TTC549 (cell line): ENCODE results near the gene EVL.

ENCODE experiments used
- FAIRE-seq: peaks from 2 replicates; lab custom pipeline; 2012; peaks lifted over from hg19 to GRCh38; lab: Jason Lieb, UNC

Gene EVL

GRCh38 chr14:100084591-100084990, 19.4 kb downstream of the EVL start:
- FAIRE-seq: no peak

- no peak for FAIRE-seq
Observed at GRCh38 chr14:100085462-100085861, 20.2 kb downstream of the EVL start.

GRCh38 chr14:100086361-100086760, 21.1 kb downstream of the EVL start:
- FAIRE-seq: no peak

- no peak for FAIRE-seq
Observed at GRCh38 chr14:100088226-100088625, 23.0 kb downstream of the EVL start.

GRCh38 chr14:100091386-100091785, 26.2 kb downstream of the EVL start:
- FAIRE-seq: no peak

- no peak for FAIRE-seq
Observed at GRCh38 chr14:100092832-100093231, 27.6 kb downstream of the EVL start.

GRCh38 chr14:100093319-100093718, 28.1 kb downstream of the EVL start:
- FAIRE-seq: no peak

- FAIRE-seq: no peak
Observed at GRCh38 chr14:100096656-100097055, 31.4 kb downstream of the EVL start.

GRCh38 chr14:100098171-100098570, 32.9 kb downstream of the EVL start:
- FAIRE-seq: no peak

- FAIRE-seq: no peak
Observed at GRCh38 chr14:100100032-100100703, 34.9 kb downstream of the EVL start.

- FAIRE-seq: no peak
Observed at GRCh38 chr14:100102156-100102785, 37.0 kb downstream of the EVL start.

- FAIRE-seq: no peak
Observed at GRCh38 chr14:100103250-100104005, 38.2 kb downstream of the EVL start.

GRCh38 chr14:100104006-100104352, 38.8 kb downstream of the EVL start:
- no peak for FAIRE-seq

GRCh38 chr14:100104523-100105300, 39.5 kb downstream of the EVL start:
- FAIRE-seq: no peak

GRCh38 chr14:100105357-100106169, 40.3 kb downstream of the EVL start:
- FAIRE-seq: no peak

- FAIRE-seq: no peak
Observed at GRCh38 chr14:100106250-100107112, 41.3 kb downstream of the EVL start.

GRCh38 chr14:100107236-100107635, 42.0 kb downstream of the EVL start:
- FAIRE-seq: no peak

- no peak for FAIRE-seq
Observed at GRCh38 chr14:100108042-100108825, 43.0 kb downstream of the EVL start.

- no peak for FAIRE-seq
Observed at GRCh38 chr14:100108840-100109593, 43.8 kb downstream of the EVL start.
